Central memory CD4-positive, alpha-beta T cell (primary cell): ENCODE measurements around the gene ZNF264.
"Not testable (repeated sequence)": the region's sequence is repeated elsewhere in the genome, so short reads cannot be mapped to it uniquely, and the experiment has no call there.

Experiments
- DNase-seq: peaks from one replicate; pipeline ENCODE4 v3.0.0; 2022

ZNF264 gene

DNA sequence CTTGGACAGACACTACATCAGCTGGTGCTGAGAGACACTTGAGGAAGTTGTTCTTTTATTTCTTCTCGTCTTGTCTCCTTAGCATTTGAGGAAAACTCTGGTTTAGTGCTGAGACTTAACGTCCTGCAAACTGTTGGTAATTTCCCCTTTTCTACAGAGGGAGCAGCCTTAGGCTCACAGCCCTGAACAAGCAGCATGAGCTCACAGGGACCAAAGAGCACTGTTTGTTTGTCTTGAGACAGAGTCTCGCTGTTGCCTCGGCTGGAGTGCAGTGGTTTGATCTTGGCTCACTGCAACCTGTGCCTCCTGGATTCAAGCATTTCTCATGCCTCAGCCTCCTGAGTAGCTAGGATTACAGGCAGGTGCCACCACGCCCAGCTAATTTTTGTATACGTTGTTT, 54.7 kb downstream of the ZNF264 start:
- no peak for DNase-seq

DNA sequence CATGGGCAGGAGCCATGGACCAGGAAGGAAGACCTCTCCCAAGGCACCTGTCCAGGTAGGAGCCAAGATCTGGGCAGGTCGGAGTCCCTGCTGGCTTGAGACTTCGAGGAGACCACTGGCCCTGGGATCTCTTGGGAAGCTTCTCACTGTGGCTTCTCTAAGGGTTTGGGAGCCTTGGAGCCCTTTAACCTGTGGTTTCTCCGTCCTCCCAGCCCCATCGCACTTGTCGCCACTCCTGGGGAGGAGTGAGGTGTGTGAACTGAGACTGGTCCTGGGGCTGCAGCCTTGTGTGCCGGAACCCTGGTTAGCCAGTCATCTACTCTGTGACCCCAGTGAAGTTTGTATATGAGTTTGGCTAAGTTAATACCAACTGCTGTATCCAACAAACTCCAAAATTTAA, 57.3 kb downstream of the ZNF264 start:
- no peak for DNase-seq

DNA sequence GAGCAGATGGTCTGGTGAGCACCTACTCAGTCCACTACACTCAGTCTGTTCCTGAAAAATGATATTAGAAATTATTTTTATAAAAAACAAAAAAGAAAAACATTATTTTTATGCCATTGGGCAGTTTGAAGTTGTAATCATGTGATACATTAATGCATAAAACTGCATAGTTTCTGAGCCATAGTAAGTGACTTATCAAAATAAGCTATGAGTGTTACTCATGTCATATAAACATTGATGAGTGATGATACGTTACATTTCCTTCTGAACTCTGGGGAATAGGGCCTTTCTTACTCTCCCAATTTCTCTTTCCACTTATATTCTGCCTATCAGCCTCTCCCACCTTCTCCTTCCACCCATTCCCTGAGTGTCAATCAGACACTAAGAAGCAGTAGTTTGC, 58.0 kb downstream of the ZNF264 start:
- no peak for DNase-seq

DNA sequence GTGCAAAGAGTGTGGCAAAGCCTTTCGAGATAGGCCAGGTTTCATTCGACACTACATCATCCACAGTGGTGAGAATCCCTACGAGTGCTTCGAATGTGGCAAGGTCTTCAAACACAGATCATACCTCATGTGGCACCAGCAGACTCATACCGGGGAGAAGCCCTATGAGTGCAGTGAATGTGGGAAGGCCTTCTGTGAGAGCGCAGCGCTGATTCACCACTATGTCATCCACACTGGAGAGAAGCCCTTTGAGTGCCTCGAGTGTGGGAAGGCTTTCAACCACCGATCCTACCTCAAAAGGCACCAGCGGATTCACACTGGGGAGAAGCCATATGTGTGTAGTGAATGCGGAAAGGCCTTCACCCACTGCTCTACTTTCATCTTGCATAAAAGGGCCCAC, 62.5 kb downstream of the ZNF264 start:
- not testable (repeated sequence) for DNase-seq

DNA sequence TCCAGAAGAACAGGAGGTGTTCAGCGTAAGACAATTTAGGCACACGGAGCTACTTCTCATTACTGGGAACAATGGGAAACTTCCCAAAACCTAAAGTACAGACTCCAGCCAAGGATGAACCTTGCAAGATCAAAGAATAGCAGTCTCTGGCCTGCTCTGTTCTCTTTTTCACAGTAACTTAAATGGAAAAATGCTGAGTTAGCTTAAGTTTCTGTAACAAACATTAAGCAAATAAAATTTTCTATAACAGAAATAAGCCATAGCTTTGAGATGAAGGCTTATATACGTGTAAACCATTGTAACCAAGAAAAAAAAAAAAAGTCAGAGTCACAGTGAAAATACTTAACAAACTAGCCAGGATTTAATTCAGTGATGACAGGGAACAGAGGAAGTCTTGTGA, 70.7 kb downstream of the ZNF264 start:
- no peak for DNase-seq

DNA sequence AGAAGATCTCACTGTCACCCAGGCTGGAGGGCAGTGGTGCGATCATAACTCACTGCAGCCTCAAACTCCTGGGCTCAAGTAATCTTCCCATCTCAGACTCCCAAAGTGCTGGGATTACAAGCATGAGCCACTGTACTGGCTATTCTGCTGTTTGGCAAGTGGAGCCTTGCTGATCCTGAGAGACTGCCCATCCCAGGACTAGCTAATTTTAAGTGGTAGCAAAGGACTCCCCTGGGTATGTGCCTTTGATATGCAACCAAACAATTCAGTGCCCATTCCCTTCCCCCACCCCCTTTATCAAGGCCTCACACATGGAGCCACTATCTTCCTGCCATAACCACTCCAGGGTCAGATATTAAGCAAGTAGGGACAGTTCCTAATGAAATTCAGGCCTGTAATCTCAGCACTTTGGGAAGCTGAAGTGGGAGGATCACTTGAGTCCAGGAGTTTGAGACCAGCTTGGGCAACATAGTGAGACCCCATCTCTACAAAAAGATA, 72.0 kb downstream of the ZNF264 start:
- no peak for DNase-seq

DNA sequence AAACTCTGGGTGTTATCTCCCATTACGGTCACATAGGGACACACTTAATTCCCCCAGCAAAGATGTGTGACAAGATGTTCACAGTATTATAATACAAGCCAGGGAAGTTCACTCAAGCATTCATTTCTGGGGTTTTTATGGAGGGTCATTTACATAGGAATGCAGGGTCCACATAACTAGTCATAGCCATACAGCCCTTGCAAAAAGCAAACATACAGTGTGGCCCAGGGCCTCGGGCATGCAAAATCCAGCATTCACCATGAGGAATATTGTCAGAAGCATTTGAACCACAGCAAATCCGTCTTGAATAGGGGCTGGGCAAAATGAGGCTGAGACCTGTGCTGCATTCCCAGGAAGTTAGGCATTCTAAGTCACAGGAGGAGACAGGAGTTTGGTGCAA, 76.0 kb downstream of the ZNF264 start:
- DNase-seq, result no peak

DNA sequence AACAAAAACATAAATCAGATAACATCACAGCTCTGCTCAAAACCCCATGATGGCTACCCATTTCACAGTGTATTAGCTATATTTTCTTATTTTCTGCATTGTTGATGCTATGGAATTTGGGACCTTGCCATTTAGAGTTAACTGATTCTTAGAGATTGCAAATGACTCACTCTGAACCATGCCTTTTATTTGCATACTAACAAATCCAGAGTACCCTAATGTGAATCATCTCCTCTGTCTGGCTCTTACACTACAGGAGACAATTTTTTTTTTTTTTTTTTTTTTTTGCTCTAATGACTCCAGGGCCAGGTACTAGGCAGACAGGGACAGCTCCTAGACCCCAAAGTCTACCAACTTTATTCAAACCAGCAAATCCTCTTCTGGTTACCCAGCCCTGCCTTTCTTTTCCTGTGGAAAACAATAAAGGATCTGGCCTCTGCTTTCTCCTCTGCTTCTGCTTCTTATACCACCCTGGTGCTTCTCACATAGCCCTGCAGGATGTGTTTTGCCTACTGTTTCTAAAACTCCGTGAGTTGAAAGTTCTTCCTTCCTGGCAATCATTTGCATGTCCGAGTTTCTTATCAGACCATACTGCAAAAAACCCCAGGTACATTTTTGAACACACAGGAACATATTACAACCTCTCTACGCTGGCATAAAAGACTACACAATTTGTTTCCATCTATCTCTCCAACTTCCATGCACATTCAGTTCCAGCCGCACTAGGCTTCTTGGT, 78.4 kb downstream of the ZNF264 start:
- DNase-seq, result no peak

DNA sequence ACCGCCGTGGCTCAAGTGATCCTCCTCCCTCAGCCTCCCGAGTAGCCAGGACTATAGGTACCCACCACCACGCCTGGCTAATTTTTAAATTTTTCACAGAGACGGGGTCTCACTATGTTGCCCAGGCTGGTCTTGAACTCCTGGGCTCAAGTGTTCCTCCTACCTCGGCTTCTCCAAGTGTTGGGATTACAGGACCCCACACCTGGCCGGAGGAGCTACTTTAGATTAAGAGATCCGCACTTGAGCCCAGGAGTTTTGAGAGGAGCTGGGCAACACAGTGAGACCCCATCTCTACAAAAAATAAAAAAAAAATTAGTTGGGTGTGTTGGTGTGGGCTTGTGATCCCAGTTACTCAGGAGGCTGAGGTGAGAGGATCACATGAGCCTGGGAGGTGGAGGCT, 80.0 kb downstream of the ZNF264 start:
- DNase-seq, result no peak
